A549 (cell line): ENCODE results near the gene BRAF. TPM values are rescaled to one million over a fixed set of nuclear protein-coding genes. Genes with fewer than 3 reads are reported as not detected.

Experiments used
- ATAC-seq, 2 experiments: fragments of 200-7000 bp in 1 of 2; fragments of >200 bp in 1 of 2; cut with Nextera tagmentation in 1 of 2; cut with Tn5 transposase in 1 of 2; 3 replicates each; pipeline versions ENCODE4 v1.8.0 to v1.9.1; 2018 to 2020; ENCODE audit warnings: mild to moderate bottlenecking in 1 of 2, moderate library complexity in 1 of 2
- CTCF ChIA-PET: fragments of 300-600 bp; sonication (Branson Sonifier 250); formaldehyde crosslinking; extraction: SDS; loops from one replicate; lab custom pipeline; 2021; ENCODE audit warnings: antibody characterized with exemption, inconsistent platforms; lab: Yijun Ruan, JAX
- POLR2A ChIA-PET: fragments of 350-600 bp; formaldehyde crosslinking; extraction: SDS; loops from one replicate; lab custom pipeline; 2021; ENCODE audit warnings: antibody characterized with exemption, inconsistent platforms; lab: Yijun Ruan, JAX
- DNase-seq, 2 experiments: peaks; one replicate each; pipeline versions ENCODE4 v3.0.0 to v3.0.0-alpha.2; 2011 to 2016; ENCODE audit warnings: low read depth in 1 of 2, low spot score in 1 of 2
- FAIRE-seq: peaks from 2 replicates; lab custom pipeline; 2011; peaks lifted over from hg19 to GRCh38; lab: Jason Lieb, UNC
- H3K27ac ChIP-seq, 2 experiments: fragments of >200 bp; sonication (Bioruptor Twin); formaldehyde crosslinking; 3 replicates each; pipeline ENCODE4 v1.5.1; 2016 to 2017
- H3K4me1 ChIP-seq: fragments of >200 bp; sonication (Bioruptor Twin); formaldehyde crosslinking; 3 replicates; pipeline ENCODE4 v1.6.1; 2016
- H3K4me2 ChIP-seq: fragments of >200 bp; sonication (Bioruptor Twin); formaldehyde crosslinking; 3 replicates; pipeline ENCODE4 v1.6.1; 2016
- H3K4me3 ChIP-seq: fragments of >200 bp; sonication (Bioruptor Twin); formaldehyde crosslinking; 3 replicates; pipeline ENCODE4 v1.5.1; 2016
- H3K9me3 ChIP-seq: fragments of >200 bp; sonication (Bioruptor Twin); formaldehyde crosslinking; 3 replicates; pipeline ENCODE4 v1.6.1; 2016
- ATOH8 ChIP-seq: fragments of 250-450 bp; sonication (Bioruptor Pico); IDR thresholded peaks from 2 replicates; pipeline ENCODE4 v1.5.0; 2020; ENCODE audit warnings: low read depth, mild to moderate bottlenecking, moderate library complexity
- CEBPB ChIP-seq, 2 experiments: fragments of >200 bp in 1 of 2; sonication (Bioruptor Twin) in 1 of 2; formaldehyde crosslinking in 1 of 2; IDR thresholded peaks; 2 replicates each; pipeline ENCODE4 v1.6.1; 2012 to 2016
- CHD4 ChIP-seq: fragments of 200-600 bp; sonication (generic); IDR thresholded peaks from 2 replicates; pipeline ENCODE4 v1.6.1; 2016; ENCODE audit warnings: antibody characterized with exemption, mild to moderate bottlenecking, borderline replicate concordance
- E2F6 ChIP-seq: IDR thresholded peaks from 2 replicates; pipeline ENCODE4 v1.6.1; 2012; ENCODE audit warnings: low read depth, borderline replicate concordance
- EHMT2 ChIP-seq: fragments of 200-600 bp; sonication (generic); IDR thresholded peaks from 2 replicates; pipeline ENCODE4 v1.6.1; 2016; ENCODE audit warnings: antibody characterized with exemption, low read depth, mild to moderate bottlenecking, moderate library complexity
- ELK1 ChIP-seq: fragments of 150-350 bp; IDR thresholded peaks from 2 replicates; pipeline ENCODE4 v1.6.1; 2014; ENCODE audit warnings: low read depth, mild to moderate bottlenecking, low read length
- FOSL2 ChIP-seq, 2 experiments: fragments of 450-650 bp in 1 of 2; fragments of >200 bp in 1 of 2; sonication (Bioruptor Twin) in 1 of 2; formaldehyde crosslinking; IDR thresholded peaks; 2 replicates each; pipeline versions ENCODE4 v1.5.0 to v1.6.1; 2016 to 2020; ENCODE audit warnings: mild to moderate bottlenecking in 1 of 2, moderate library complexity in 1 of 2
- FOXS1 ChIP-seq: fragments of 250-450 bp; sonication (Bioruptor Pico); IDR thresholded peaks from 2 replicates; pipeline ENCODE4 v1.5.0; 2020; ENCODE audit warnings: mild to moderate bottlenecking, moderate library complexity
- GATA3 ChIP-seq: IDR thresholded peaks from 2 replicates; pipeline ENCODE4 v1.6.1; 2012; ENCODE audit warnings: borderline replicate concordance
- HDAC2 ChIP-seq: fragments of 200-600 bp; sonication (generic); IDR thresholded peaks from 2 replicates; pipeline ENCODE4 v1.6.1; 2016
- HOXA7 ChIP-seq: fragments of 250-450 bp; sonication (Bioruptor Pico); IDR thresholded peaks from 2 replicates; pipeline ENCODE4 v1.5.0; 2020; ENCODE audit warnings: mild to moderate bottlenecking, moderate library complexity
- JUN ChIP-seq, 2 experiments: fragments of >200 bp; sonication (Bioruptor Twin); formaldehyde crosslinking; IDR thresholded peaks; 2 replicates in 1 of 2; 3 replicates in 1 of 2; pipeline ENCODE4 v1.6.1; 2016 to 2017
- MAX ChIP-seq: IDR thresholded peaks from 2 replicates; pipeline ENCODE4 v1.6.1; 2012
- MAZ ChIP-seq: fragments of 150-350 bp; IDR thresholded peaks from 2 replicates; pipeline ENCODE4 v1.6.1; 2014; ENCODE audit warnings: antibody characterized with exemption, low read depth, low read length, borderline replicate concordance
- NFE2L2 ChIP-seq: fragments of 150-350 bp; conservative IDR thresholded peaks from 2 replicates; pipeline ENCODE4 v1.6.1; 2014; ENCODE audit warnings: low read length
- NPAS2 ChIP-seq: fragments of 250-450 bp; sonication (Bioruptor Pico); IDR thresholded peaks from 2 replicates; pipeline ENCODE4 v1.8.0; 2022; ENCODE audit warnings: mild to moderate bottlenecking, moderate library complexity, borderline replicate concordance
- PHF8 ChIP-seq: fragments of 200-600 bp; sonication (generic); IDR thresholded peaks from 2 replicates; pipeline ENCODE4 v1.6.1; 2016; ENCODE audit warnings: low read depth, mild to moderate bottlenecking, antibody characterized with exemption, moderate library complexity, borderline replicate concordance
- POLR2A ChIP-seq: IDR thresholded peaks from 2 replicates; pipeline ENCODE4 v1.6.1; 2012; ENCODE audit warnings: mild to moderate bottlenecking, low read length
- POLR2AphosphoS2 ChIP-seq: conservative IDR thresholded peaks from 2 replicates; pipeline ENCODE4 v1.6.1; 2012; ENCODE audit warnings: low read length, improper control_type of control experiment, inconsistent platforms
- REST ChIP-seq: fragments of 200-600 bp; sonication (generic); IDR thresholded peaks from 2 replicates; pipeline ENCODE4 v1.6.1; 2016; ENCODE audit warnings: antibody characterized with exemption, mild to moderate bottlenecking, moderate library complexity
- ZC3H11A ChIP-seq: fragments of 450-650 bp; IDR thresholded peaks from 2 replicates; pipeline ENCODE4 v1.6.1; 2014; ENCODE audit warnings: antibody characterized with exemption, mild to moderate bottlenecking
- ZFP36 ChIP-seq: fragments of 450-650 bp; IDR thresholded peaks from 2 replicates; pipeline ENCODE4 v1.6.1; 2014; ENCODE audit warnings: borderline replicate concordance; ENCODE audit not compliant: partially characterized antibody
- ZNF302 ChIP-seq: fragments of 250-450 bp; sonication (Bioruptor Pico); IDR thresholded peaks from 2 replicates; pipeline ENCODE4 v1.9.0; 2021; ENCODE audit warnings: inconsistent platforms, mild to moderate bottlenecking, moderate library complexity
- WGBS: methylation state at CpG from one replicate; pipeline ENCODE4 v1.1.6; 2017; ENCODE audit errors: missing lambda C conversion rate; 5-methylcytosine and 5-hydroxymethylcytosine counted together
- polyA plus RNA-seq, 4 experiments: library from polyadenylated mRNA; depleted of rRNA in 3 of 4; stranded (reverse); fragments of >200 nt; fragmentation: RNase III in 1 of 4; extraction: RNeasy Plus Mini Kit Qiagen cat#74134 plus additional on column Dnase treatment in 1 of 4; gene quantifications; 2 replicates in 3 of 4; 3 replicates in 1 of 4; pipeline ENCODE4 v1.2.3, GENCODE V29; 2011 to 2017

The BRAF gene
- polyA plus RNA-seq, 2 of the 4 experiments (the other 2 are of a cell fraction) = 6.1 to 19.7 TPM

GRCh38 chr7:140673774-140674155 lies 251.0 kb downstream of the BRAF start:
- FAIRE-seq = no peak
- ChIA-PET CTCF (interaction anchor here (0.6 to 2.5 kb wide), 5 partner anchors 12 to 328 kb away, joined by 3 to 19 read pairs (median 3); no protein-coding TSS in a partner anchor), POLR2A (no interaction called here)
- peak in 1 of 2 experiments; percentile 7; a peak in 2 of 6 replicates for ATAC-seq
- peak overlapping the region; percentile 85 for H3K4me2 ChIP-seq
- H3K4me3 ChIP-seq = peak overlapping the region; percentile 80; the same call in 2 of the 3 replicates
- peaks cover 15% of the 10 kb centered on the region; the same call in 1 of the 3 replicates for H3K4me1 ChIP-seq
- TF ChIP-seq FOSL2 (IDR thresholded peaks at IDR 0.05) (no peak), FOSL2 (CRISPR knock-in tag; IDR thresholded peaks at IDR 0.05) (no peak), HOXA7 (CRISPR knock-in tag) (no peak), ATOH8 (CRISPR knock-in tag) (no peak), CHD4 (no peak)
- 90% methylated on average over 18 of the region's 18 CpGs for WGBS
- H3K27ac ChIP-seq = peak overlapping the region in 1 of 2 experiments; percentile 89; a peak in 4 of 6 replicates
- no peak for DNase-seq
- H3K9me3 ChIP-seq = no peaks in the 10 kb centered on the region

- H3K27ac ChIP-seq = peak overlapping the region; percentile 81 to 89
- peak; percentile 33 to 61 for DNase-seq
Observed at GRCh38 chr7:140673063-140673773, 251.5 kb downstream of the BRAF start.

GRCh38 chr7:140672382-140673062 lies 252.2 kb downstream of the BRAF start, which contains the start of gene ADCK2:
ADCK2 (plus strand) TSS chr7:140672945; CDS start chr7:140673331, 386 bp downstream.
- 8% methylated on average over 9 of the region's 41 CpGs for WGBS
- ChIA-PET CTCF (interaction anchor here (1.0 to 1.1 kb wide), 3 partner anchors 19 to 156 kb away, joined by 3 to 4 read pairs (median 3); no protein-coding TSS in a partner anchor), POLR2A (no interaction called here)
- H3K4me1 ChIP-seq = peaks cover 15% of the 10 kb centered on the region; the same call in 1 of the 3 replicates
- peak within 1 kb of the TSS; percentile 80 for H3K4me3 ChIP-seq
- DNase-seq (peak; percentile 24 to 86), FAIRE-seq (no peak), ATAC-seq (peak; percentile 80 to 89)
- peak within 1 kb of the TSS; percentile 85 for H3K4me2 ChIP-seq
- no peaks in the 10 kb centered on the region for H3K9me3 ChIP-seq
- H3K27ac ChIP-seq = peak within 1 kb of the TSS; percentile 81 to 89
- TF ChIP-seq NPAS2 (CRISPR knock-in tag) = no peak
- TF ChIP-seq FOXS1 (CRISPR knock-in tag) = no peak
- peak; percentile 49 for TF ChIP-seq POLR2A
- no peak for TF ChIP-seq ELK1
- no peak for TF ChIP-seq ZC3H11A
- TF ChIP-seq FOSL2 (IDR thresholded peaks at IDR 0.05) = no peak
- no peak for TF ChIP-seq FOSL2 (CRISPR knock-in tag; IDR thresholded peaks at IDR 0.05)
- TF ChIP-seq NFE2L2 = no peak
- no peak for TF ChIP-seq GATA3
- no peak for TF ChIP-seq EHMT2
- no peak for TF ChIP-seq POLR2AphosphoS2
- no peak for TF ChIP-seq ZFP36
- no peak for TF ChIP-seq REST
- no peak for TF ChIP-seq CEBPB (IDR thresholded peaks at IDR 0.05)
- no peak for TF ChIP-seq MAZ
- TF ChIP-seq CHD4 = no peak
- peak in 1 of 2 experiments; percentile 71; a peak in 1 of 5 replicates for TF ChIP-seq JUN (IDR thresholded peaks at IDR 0.05)

More at GRCh38 chr7:140673063-140673773, 251.5 kb downstream of the BRAF start:
- POLR2A ChIA-PET = no interaction called here
- WGBS = 6% methylated on average over 24 of the region's 72 CpGs
- CTCF ChIA-PET = interaction anchor here (0.6 to 2.5 kb wide), 7 partner anchors 12 to 328 kb away, joined by 3 to 19 read pairs (median 3); no protein-coding TSS in a partner anchor
- Histone ChIP-seq H3K4me3 (peak overlapping the region; percentile 80), H3K9me3 (no peaks in the 10 kb centered on the region), H3K4me1 (peaks cover 15% of the 10 kb centered on the region; the same call in 1 of the 3 replicates), H3K4me2 (peak overlapping the region; percentile 85)
- FAIRE-seq (no peak), ATAC-seq (peak; percentile 78)
- TF ChIP-seq HDAC2 (no peak), ZNF302 (CRISPR knock-in tag) (no peak), JUN (IDR thresholded peaks at IDR 0.05) (peak in 1 of 2 experiments; percentile 64; a peak in 2 of 5 replicates), MAX (peak; percentile 63; the same call in 1 of the 2 replicates), PHF8 (peak; percentile 34), E2F6 (peak; percentile 62), FOSL2 (IDR thresholded peaks at IDR 0.05) (no peak), FOSL2 (CRISPR knock-in tag; IDR thresholded peaks at IDR 0.05) (no peak)
